IMR-90 (cell line): ENCODE data around the gene STAU1. TPM values are rescaled to one million over a fixed set of nuclear protein-coding genes. Genes with fewer than 3 reads are reported as not detected.

ENCODE experiments used
- ATAC-seq: fragments of 200-7000 bp; cut with Tn5 transposase; 2 replicates; pipeline ENCODE4 v1.9.1; 2020; ENCODE audit warnings: low read depth, mild to moderate bottlenecking, moderate library complexity
- BruUV-seq: library from RNA; stranded (reverse); fragments of 400-500 nt; replicated peaks from 2 replicates; lab custom pipeline; 2021; lab: Mats Ljungman, UMichigan
- CTCF ChIA-PET: fragments of 300-600 bp; formaldehyde crosslinking; extraction: SDS; loops from one replicate; lab custom pipeline; 2021; ENCODE audit warnings: antibody characterized with exemption; lab: Yijun Ruan, JAX
- POLR2A ChIA-PET: fragments of 300-600 bp; sonication (Branson Sonifier 250); formaldehyde crosslinking; loops from one replicate; lab custom pipeline; 2022; ENCODE audit warnings: antibody characterized with exemption; ENCODE audit not compliant: unreplicated experiment; lab: Charles Lee
- DNase-seq: peaks from one replicate; pipeline ENCODE4 v3.0.0; 2013
- H2AFZ ChIP-seq: replicated peaks from 2 replicates; pipeline ENCODE3; 2013; ENCODE audit warnings: low read length, mild to moderate bottlenecking; ENCODE audit not compliant: poor library complexity
- H2AK5ac ChIP-seq: 2 replicates; pipeline ENCODE4 v1.6.1; 2013; ENCODE audit warnings: low read depth, low read length, inconsistent platforms
- H2AK9ac ChIP-seq: replicated peaks from 2 replicates; pipeline ENCODE3; 2013; ENCODE audit warnings: mild to moderate bottlenecking, low read depth, low read length, moderate library complexity; ENCODE audit not compliant: poor library complexity
- H2BK120ac ChIP-seq: 2 replicates; pipeline ENCODE4 v1.6.1; 2013; ENCODE audit warnings: low read depth, low read length, inconsistent platforms
- H2BK15ac ChIP-seq: 3 replicates; pipeline ENCODE4 v1.6.1; 2013; ENCODE audit warnings: low read depth, low read length, inconsistent platforms
- H2BK20ac ChIP-seq: 2 replicates; pipeline ENCODE4 v1.6.1; 2013; ENCODE audit warnings: low read depth, mild to moderate bottlenecking, inconsistent platforms, low read length, moderate library complexity
- H2BK5ac ChIP-seq: 2 replicates; pipeline ENCODE4 v1.6.1; 2013; ENCODE audit warnings: mild to moderate bottlenecking, low read depth, low read length, inconsistent platforms; ENCODE audit not compliant: poor library complexity, severe bottlenecking
- H3K14ac ChIP-seq: replicated peaks from 2 replicates; pipeline ENCODE4 v1.6.1; 2013; ENCODE audit warnings: low read depth, low read length, inconsistent platforms
- H3K18ac ChIP-seq: 2 replicates; pipeline ENCODE4 v1.6.1; 2013; ENCODE audit warnings: low read depth, low read length, control low read depth
- H3K23ac ChIP-seq: 2 replicates; pipeline ENCODE4 v1.6.1; 2013; ENCODE audit warnings: low read depth, low read length, inconsistent platforms
- H3K27ac ChIP-seq: 2 replicates; pipeline ENCODE4 v1.5.1; 2013; ENCODE audit warnings: mild to moderate bottlenecking, control low read depth, low read length; ENCODE audit not compliant: insufficient read depth
- H3K27me3 ChIP-seq: 2 replicates; pipeline ENCODE4 v1.6.1; 2013; ENCODE audit warnings: low read length; ENCODE audit not compliant: control insufficient read depth, insufficient read depth
- H3K36me3 ChIP-seq: 2 replicates; pipeline ENCODE4 v1.6.1; 2013; ENCODE audit warnings: low read length, mixed read lengths; ENCODE audit not compliant: control insufficient read depth, insufficient read depth
- H3K4ac ChIP-seq: 2 replicates; pipeline ENCODE4 v1.6.1; 2013; ENCODE audit warnings: low read depth, low read length, inconsistent platforms
- H3K4me1 ChIP-seq: 2 replicates; pipeline ENCODE4 v1.6.1; 2013; ENCODE audit warnings: low read length, mixed read lengths; ENCODE audit not compliant: control insufficient read depth, insufficient read depth
- H3K4me2 ChIP-seq: 2 replicates; pipeline ENCODE4 v1.6.1; 2013; ENCODE audit warnings: low read depth, mild to moderate bottlenecking, control low read depth, low read length, moderate library complexity
- H3K4me3 ChIP-seq: 2 replicates; pipeline ENCODE4 v1.5.1; 2013; ENCODE audit warnings: low read depth, mild to moderate bottlenecking, control low read depth, low read length, moderate library complexity; ENCODE audit not compliant: insufficient read depth
- H3K56ac ChIP-seq: 2 replicates; pipeline ENCODE4 v1.6.1; 2013; ENCODE audit warnings: low read length, inconsistent platforms; ENCODE audit not compliant: insufficient read depth; ENCODE audit errors: extremely low read depth
- H3K79me1 ChIP-seq, 2 experiments: 2 replicates each; pipeline ENCODE4 v1.6.1; 2013; ENCODE audit warnings: low read length in 2 of 2, inconsistent platforms in 1 of 2, low read depth in 1 of 2
- H3K9ac ChIP-seq: 2 replicates; pipeline ENCODE4 v1.6.1; 2013; ENCODE audit warnings: low read depth, low read length, control low read depth
- H3K9me1 ChIP-seq: 2 replicates; pipeline ENCODE4 v1.6.1; 2013; ENCODE audit warnings: low read length, inconsistent platforms; ENCODE audit not compliant: insufficient read depth
- H3K9me3 ChIP-seq: 2 replicates; pipeline ENCODE4 v1.6.1; 2013; ENCODE audit warnings: low read length; ENCODE audit not compliant: control insufficient read depth, insufficient read depth
- H4K20me1 ChIP-seq: 2 replicates; pipeline ENCODE4 v1.6.1; 2013; ENCODE audit warnings: low read length, inconsistent platforms; ENCODE audit not compliant: insufficient read depth
- H4K5ac ChIP-seq: 2 replicates; pipeline ENCODE4 v1.6.1; 2013; ENCODE audit warnings: mild to moderate bottlenecking, low read depth, low read length, control low read depth
- H4K8ac ChIP-seq, 2 experiments: 2 replicates each; pipeline ENCODE4 v1.6.1; 2013; ENCODE audit warnings: low read depth in 2 of 2, low read length in 2 of 2, control low read depth in 1 of 2, inconsistent platforms in 1 of 2
- H4K91ac ChIP-seq: 2 replicates; pipeline ENCODE4 v1.6.1; 2013; ENCODE audit warnings: low read depth, low read length, inconsistent platforms; ENCODE audit not compliant: insufficient read depth
- BHLHE40 ChIP-seq: fragments of 150-350 bp; IDR thresholded peaks from 2 replicates; pipeline ENCODE4 v1.6.1; 2016; ENCODE audit warnings: mild to moderate bottlenecking, low read depth, low read length
- CEBPB ChIP-seq: IDR thresholded peaks from 2 replicates; pipeline ENCODE4 v1.6.1; 2012; ENCODE audit warnings: low read depth, low read length, improper control_type of control experiment
- CHD1 ChIP-seq: IDR thresholded peaks from 2 replicates; pipeline ENCODE4 v1.6.1; 2012; ENCODE audit warnings: low read depth, low read length, improper control_type of control experiment
- FOS ChIP-seq: fragments of 150-350 bp; IDR thresholded peaks from 2 replicates; pipeline ENCODE4 v1.6.1; 2016; ENCODE audit warnings: low read depth, low read length
- MAFK ChIP-seq: IDR thresholded peaks from 2 replicates; pipeline ENCODE4 v1.6.1; 2012; ENCODE audit warnings: low read depth, low read length, improper control_type of control experiment
- MXI1 ChIP-seq: IDR thresholded peaks from 2 replicates; pipeline ENCODE4 v1.6.1; 2012; ENCODE audit warnings: low read depth, mild to moderate bottlenecking, low read length, moderate library complexity, borderline replicate concordance
- NFE2L2 ChIP-seq: fragments of 150-350 bp; IDR thresholded peaks from 2 replicates; pipeline ENCODE4 v1.6.1; 2016; ENCODE audit warnings: low read depth, mild to moderate bottlenecking, low read length
- POLR2A ChIP-seq: IDR thresholded peaks from 2 replicates; pipeline ENCODE4 v1.6.1; 2012; ENCODE audit warnings: mild to moderate bottlenecking, low read depth, low read length
- RAD21 ChIP-seq: IDR thresholded peaks from 2 replicates; pipeline ENCODE4 v1.6.1; 2012; ENCODE audit warnings: low read length, improper control_type of control experiment
- RCOR1 ChIP-seq: IDR thresholded peaks from 2 replicates; pipeline ENCODE4 v1.6.1; 2012; ENCODE audit warnings: mild to moderate bottlenecking, low read length, improper control_type of control experiment; ENCODE audit not compliant: insufficient replicate concordance
- RFX5 ChIP-seq: IDR thresholded peaks from 2 replicates; pipeline ENCODE4 v1.8.0; 2012; ENCODE audit warnings: low read depth, mild to moderate bottlenecking, low read length, moderate library complexity
- WGBS, 2 experiments: methylation state at CpG; one replicate each; pipeline versions ENCODE4 v1.1.5 to v1.1.7; 2013; ENCODE audit warnings: missing lambda C conversion rate in 2 of 2; ENCODE audit not compliant: insufficient read length in 1 of 2; ENCODE audit errors: extremely low coverage in 2 of 2; 5-methylcytosine and 5-hydroxymethylcytosine counted together
- dilution Hi-C: fragments of 300-500 bp; cut with HindIII; formaldehyde crosslinking; loops from one replicate; pipeline ENCODE4 v1.14.3; 2018; ENCODE audit warnings: low sequenced_read_pairs; ENCODE audit not compliant: unreplicated experiment
- in situ Hi-C: fragments of 300-500 bp; cut with MboI; formaldehyde crosslinking; loops from 3 replicates; pipeline ENCODE4 v1.14.3; 2019; ENCODE audit warnings: low sequenced_read_pairs, inconsistent platforms, mixed read lengths
- intact Hi-C: fragments of 100-400 bp; cut with micrococcal nuclease; formaldehyde crosslinking; loops from 2 replicates; pipeline ENCODE4 v1.10.0; 2022
- polyA plus RNA-seq, 3 experiments: library from polyadenylated mRNA; depleted of rRNA; stranded (reverse); fragments of >200 nt; gene quantifications; 2 replicates each; pipeline ENCODE4 v1.2.3, GENCODE V29; 2012; ENCODE audit warnings: low replicate concordance in 1 of 3
- total RNA-seq: library from RNA; depleted of rRNA; stranded (reverse); fragments of >200 nt; gene quantifications from 2 replicates; pipeline ENCODE4 v1.2.3, GENCODE V29; 2012
- TF ChIP-seq, protein P1 (sequence below): conservative IDR thresholded peaks from 2 replicates; pipeline ENCODE4 v1.5.1; 2012; ENCODE audit warnings: mild to moderate bottlenecking, low read depth, low read length, improper control_type of control experiment
- TF ChIP-seq, protein P2 (sequence below): fragments of 150-350 bp; IDR thresholded peaks from 2 replicates; pipeline ENCODE4 v1.6.1; 2017; ENCODE audit warnings: mild to moderate bottlenecking, antibody characterized with exemption, low read length, low read depth
- TF ChIP-seq, protein P3 (sequence below): fragments of 150-350 bp; IDR thresholded peaks from 2 replicates; pipeline ENCODE4 v1.6.1; 2016; ENCODE audit warnings: low read depth, mild to moderate bottlenecking, low read length, moderate library complexity, borderline replicate concordance

Gene STAU1
- total and polyA plus RNA-seq, 2 of the 4 experiments (the other 2 are of a cell fraction) = 35.3 to 50.3 TPM

DNA sequence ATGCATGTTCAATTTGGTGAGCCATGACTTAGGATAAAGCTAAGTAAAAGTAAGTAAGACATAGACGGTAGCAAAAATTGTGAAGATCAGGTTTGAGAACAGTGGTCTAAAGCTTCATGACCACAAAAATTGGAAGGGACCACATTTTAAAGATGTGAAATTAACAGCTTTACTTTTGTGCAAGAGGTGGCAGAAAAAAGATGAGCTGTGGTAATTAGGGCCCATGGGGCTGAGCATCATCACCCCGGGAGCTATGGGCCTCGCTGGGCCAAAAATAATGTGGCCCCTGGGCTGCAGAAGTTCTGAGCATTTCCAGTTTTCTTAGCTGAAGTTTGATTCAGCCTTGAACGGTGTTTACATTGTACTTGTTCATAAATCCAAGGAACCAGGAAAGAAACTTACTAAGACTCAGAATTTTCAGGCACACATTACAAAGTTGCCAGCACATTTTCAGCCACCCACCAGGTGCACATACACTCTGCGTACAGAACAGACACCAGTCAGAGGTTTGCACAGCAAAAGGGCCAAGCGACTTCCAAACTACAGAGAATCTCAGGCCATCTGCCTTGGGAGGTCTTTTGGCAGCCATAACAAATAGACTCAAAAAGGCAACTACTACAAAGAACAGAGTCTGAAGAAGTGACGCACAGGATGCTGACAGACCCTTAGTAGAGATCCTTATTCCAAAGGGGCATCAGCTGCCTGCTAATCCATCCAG lies 84.3 kb downstream of the STAU1 start:
- no peak overlapping the region for H3K9ac ChIP-seq
- ChIA-PET POLR2A (no interaction called here), CTCF (no interaction called here)
- H3K4me3 ChIP-seq = no peak overlapping the region
- H3K27ac ChIP-seq = no peak overlapping the region
- no peak overlapping the region for H2AK9ac ChIP-seq
- no peak overlapping the region for H2BK5ac ChIP-seq
- H3K14ac ChIP-seq = no peak overlapping the region
- H2AFZ ChIP-seq = no peak overlapping the region
- WGBS, 2 experiments = 95% methylated on average over 3 of the region's 7 CpGs; no CpG with 5 or more reads in 1 of the 2 experiments
- H3K23ac ChIP-seq = no peak overlapping the region
- ATAC-seq (no peak), DNase-seq (no peak)
- no peak for TF ChIP-seq RAD21
- TF ChIP-seq MXI1 = no peak
- TF ChIP-seq, protein P1, sequence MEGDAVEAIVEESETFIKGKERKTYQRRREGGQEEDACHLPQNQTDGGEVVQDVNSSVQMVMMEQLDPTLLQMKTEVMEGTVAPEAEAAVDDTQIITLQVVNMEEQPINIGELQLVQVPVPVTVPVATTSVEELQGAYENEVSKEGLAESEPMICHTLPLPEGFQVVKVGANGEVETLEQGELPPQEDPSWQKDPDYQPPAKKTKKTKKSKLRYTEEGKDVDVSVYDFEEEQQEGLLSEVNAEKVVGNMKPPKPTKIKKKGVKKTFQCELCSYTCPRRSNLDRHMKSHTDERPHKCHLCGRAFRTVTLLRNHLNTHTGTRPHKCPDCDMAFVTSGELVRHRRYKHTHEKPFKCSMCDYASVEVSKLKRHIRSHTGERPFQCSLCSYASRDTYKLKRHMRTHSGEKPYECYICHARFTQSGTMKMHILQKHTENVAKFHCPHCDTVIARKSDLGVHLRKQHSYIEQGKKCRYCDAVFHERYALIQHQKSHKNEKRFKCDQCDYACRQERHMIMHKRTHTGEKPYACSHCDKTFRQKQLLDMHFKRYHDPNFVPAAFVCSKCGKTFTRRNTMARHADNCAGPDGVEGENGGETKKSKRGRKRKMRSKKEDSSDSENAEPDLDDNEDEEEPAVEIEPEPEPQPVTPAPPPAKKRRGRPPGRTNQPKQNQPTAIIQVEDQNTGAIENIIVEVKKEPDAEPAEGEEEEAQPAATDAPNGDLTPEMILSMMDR = no peak
- TF ChIP-seq FOS = no peak
- no peak for TF ChIP-seq RCOR1
- no peak for TF ChIP-seq NFE2L2
- TF ChIP-seq, protein P2, sequence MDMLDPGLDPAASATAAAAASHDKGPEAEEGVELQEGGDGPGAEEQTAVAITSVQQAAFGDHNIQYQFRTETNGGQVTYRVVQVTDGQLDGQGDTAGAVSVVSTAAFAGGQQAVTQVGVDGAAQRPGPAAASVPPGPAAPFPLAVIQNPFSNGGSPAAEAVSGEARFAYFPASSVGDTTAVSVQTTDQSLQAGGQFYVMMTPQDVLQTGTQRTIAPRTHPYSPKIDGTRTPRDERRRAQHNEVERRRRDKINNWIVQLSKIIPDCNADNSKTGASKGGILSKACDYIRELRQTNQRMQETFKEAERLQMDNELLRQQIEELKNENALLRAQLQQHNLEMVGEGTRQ = no peak
- TF ChIP-seq POLR2A = no peak
- no peak for TF ChIP-seq CEBPB
- no peak for TF ChIP-seq CHD1
- no peak for TF ChIP-seq BHLHE40
- TF ChIP-seq MAFK = no peak
- no peak for TF ChIP-seq RFX5
- TF ChIP-seq, protein P3, sequence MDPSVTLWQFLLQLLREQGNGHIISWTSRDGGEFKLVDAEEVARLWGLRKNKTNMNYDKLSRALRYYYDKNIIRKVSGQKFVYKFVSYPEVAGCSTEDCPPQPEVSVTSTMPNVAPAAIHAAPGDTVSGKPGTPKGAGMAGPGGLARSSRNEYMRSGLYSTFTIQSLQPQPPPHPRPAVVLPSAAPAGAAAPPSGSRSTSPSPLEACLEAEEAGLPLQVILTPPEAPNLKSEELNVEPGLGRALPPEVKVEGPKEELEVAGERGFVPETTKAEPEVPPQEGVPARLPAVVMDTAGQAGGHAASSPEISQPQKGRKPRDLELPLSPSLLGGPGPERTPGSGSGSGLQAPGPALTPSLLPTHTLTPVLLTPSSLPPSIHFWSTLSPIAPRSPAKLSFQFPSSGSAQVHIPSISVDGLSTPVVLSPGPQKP = no peak
- H4K20me1 ChIP-seq = no peaks in the 10 kb centered on the region
- no peaks in the 10 kb centered on the region for H3K9me1 ChIP-seq
- intact Hi-C loops (no loop called here), in situ Hi-C loops (no loop called here), dilution Hi-C loops (no loop called here)
- H3K36me3 ChIP-seq = peaks cover 26% of the 10 kb centered on the region
- H3K4me2 ChIP-seq = no peak overlapping the region
- no peak overlapping the region for H2BK15ac ChIP-seq
- H2AK5ac ChIP-seq = no peak overlapping the region
- no peak overlapping the region for H4K91ac ChIP-seq
- peaks cover 12 to 30% of the 10 kb centered on the region in 2 experiments; a peak in 3 of 4 replicates for H3K79me1 ChIP-seq
- no peak overlapping the region for H2BK120ac ChIP-seq
- H3K9me3 ChIP-seq = no peaks in the 10 kb centered on the region
- no peak overlapping the region for H3K4ac ChIP-seq
- no peak overlapping the region for H4K5ac ChIP-seq
- no peaks in the 10 kb centered on the region for H3K27me3 ChIP-seq
- no peaks in the 10 kb centered on the region for H3K4me1 ChIP-seq
- no TSS peak for BruUV-seq
- no peak overlapping the region for H2BK20ac ChIP-seq
- no peak overlapping the region for H3K18ac ChIP-seq
- no peak overlapping the region for H3K56ac ChIP-seq
- H4K8ac ChIP-seq = no peak overlapping the region
